22Rv1 (cell line): Measurements from ENCODE around the gene POGZ.

Experiments used
- CTCF ChIP-seq: fragments of 450-650 bp; IDR thresholded peaks from 2 replicates; pipeline ENCODE4 v1.5.1; 2017; ENCODE audit warnings: mild to moderate bottlenecking
- ZFX ChIP-seq: fragments of 450-650 bp; IDR thresholded peaks from 2 replicates; pipeline ENCODE4 v1.6.1; 2017; ENCODE audit warnings: antibody characterized with exemption, borderline replicate concordance

- TF ChIP-seq CTCF (no peak), ZFX (no peak)
These were observed 32.8 kb upstream of the POGZ start for GRCh38 chr1:151492120-151492519.
